RWPE2 (cell line): ENCODE measurements around the gene FAM168A.

Source experiments
- ATAC-seq: fragments of 200-7000 bp; cut with Tn5 transposase; 3 replicates; pipeline ENCODE4 v1.9.1; 2021; ENCODE audit warnings: low read depth
- DNase-seq: peaks from one replicate; pipeline ENCODE4 v3.0.0-alpha.2; 2020; ENCODE audit warnings: low spot score
- H3K27ac ChIP-seq: fragments of 450-650 bp; 2 replicates; pipeline ENCODE4 v1.5.1; 2017; ENCODE audit warnings: mild to moderate bottlenecking; ENCODE audit not compliant: poor library complexity, severe bottlenecking
- H3K27me3 ChIP-seq: fragments of 250-450 bp; sonication (Bioruptor Pico); 2 replicates; pipeline ENCODE4 v1.5.1; 2021; ENCODE audit warnings: mild to moderate bottlenecking, moderate library complexity; ENCODE audit not compliant: insufficient read depth, poor library complexity, severe bottlenecking
- H3K36me3 ChIP-seq: fragments of 250-450 bp; sonication (Bioruptor Pico); 2 replicates; pipeline ENCODE4 v1.5.1; 2020; ENCODE audit warnings: low read depth, mild to moderate bottlenecking, moderate library complexity
- H3K4me1 ChIP-seq: fragments of 250-450 bp; sonication (Bioruptor Pico); 2 replicates; pipeline ENCODE4 v1.5.1; 2021; ENCODE audit warnings: mild to moderate bottlenecking, moderate library complexity; ENCODE audit not compliant: insufficient read depth, poor library complexity, severe bottlenecking
- H3K4me3 ChIP-seq: fragments of 250-450 bp; sonication (Bioruptor Pico); 2 replicates; pipeline ENCODE4 v1.5.1; 2021; ENCODE audit warnings: mild to moderate bottlenecking, moderate library complexity; ENCODE audit not compliant: severe bottlenecking
- H3K9me3 ChIP-seq: fragments of 250-450 bp; sonication (Bioruptor Pico); 2 replicates; pipeline ENCODE4 v1.5.1; 2021; ENCODE audit warnings: mild to moderate bottlenecking, moderate library complexity; ENCODE audit not compliant: severe bottlenecking
- CTCF ChIP-seq: fragments of 450-650 bp; IDR thresholded peaks from one replicate; pipeline ENCODE4 v1.5.1; 2017; ENCODE audit warnings: mild to moderate bottlenecking, moderate library complexity; ENCODE audit not compliant: poor library complexity, severe bottlenecking

Gene FAM168A

DNA sequence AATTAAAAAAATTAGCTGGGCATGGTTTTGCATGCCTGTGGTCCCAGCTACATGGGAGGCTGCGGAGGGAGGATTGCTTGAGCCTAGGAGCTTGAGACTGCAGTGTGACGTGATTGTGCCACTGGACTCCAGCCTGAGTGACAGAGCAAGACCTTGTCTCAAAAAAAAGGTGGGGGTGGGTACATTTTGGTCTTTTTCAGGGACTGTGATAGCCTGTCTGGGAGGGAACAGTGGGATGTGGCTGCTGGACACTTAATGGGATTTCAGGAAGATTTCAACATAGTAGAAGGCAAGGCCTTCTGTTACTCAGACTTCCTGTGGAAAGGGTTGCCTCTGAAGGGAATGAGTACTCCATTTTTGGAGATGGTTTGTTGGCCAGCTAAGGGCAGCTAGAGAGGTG is 181.1 kb downstream of the FAM168A start:
- DNase-seq (no peak), ATAC-seq (no peak)
- H3K27me3 ChIP-seq, result no peaks in the 10 kb centered on the region
- H3K27ac ChIP-seq, result no peak overlapping the region
- no peaks in the 10 kb centered on the region for H3K4me1 ChIP-seq
- H3K4me3 ChIP-seq, result no peak overlapping the region
- no peaks in the 10 kb centered on the region for H3K9me3 ChIP-seq
- 0 out of 2 replicates have a peak, but pooled peaks cover 4% of the 10 kb centered on the region for H3K36me3 ChIP-seq
- no peak for TF ChIP-seq CTCF

GRCh38 chr11:73415854-73416615 is 181.9 kb downstream of the FAM168A start:
- TF ChIP-seq CTCF, result no peak
- ATAC-seq, result no peak
- H3K4me1 ChIP-seq, result no peaks in the 10 kb centered on the region
- 0 out of 2 replicates have a peak, but pooled peaks cover 4% of the 10 kb centered on the region for H3K36me3 ChIP-seq
- H3K27me3 ChIP-seq, result no peaks in the 10 kb centered on the region
- H3K4me3 ChIP-seq, result no peak overlapping the region
- H3K9me3 ChIP-seq, result no peaks in the 10 kb centered on the region
- H3K27ac ChIP-seq, result no peak overlapping the region
- DNase-seq, result no peak

DNA sequence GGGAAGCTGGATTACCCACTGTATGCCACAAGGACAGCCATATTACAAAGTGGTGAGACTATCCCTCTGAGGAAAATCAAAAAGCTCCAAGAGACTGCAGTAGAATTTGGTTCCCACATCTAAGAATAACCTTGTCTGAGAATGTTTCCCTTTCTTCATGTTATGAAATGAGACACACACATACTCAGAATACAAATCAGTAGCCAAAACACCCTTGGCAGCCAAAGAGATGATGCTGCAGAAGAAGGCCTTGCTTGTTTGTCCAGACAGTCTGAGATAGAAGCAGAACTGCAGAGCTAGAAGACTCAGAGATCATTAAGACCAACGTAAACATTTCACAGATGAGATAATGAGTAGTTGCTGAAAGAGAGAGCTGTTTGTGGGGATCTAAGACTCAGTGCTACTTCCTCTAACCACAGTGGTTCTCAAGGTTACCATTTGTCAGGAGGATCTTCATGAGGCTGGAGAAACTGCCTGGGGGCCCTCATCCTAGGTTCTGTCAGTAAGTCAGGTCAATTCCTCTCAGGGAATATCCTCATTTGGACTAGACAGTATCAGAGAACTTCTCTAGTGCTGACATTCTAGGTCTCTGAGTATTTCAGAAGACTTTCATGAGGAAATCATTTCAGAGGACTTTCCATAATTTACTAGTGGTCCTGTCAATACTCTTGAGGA is 182.8 kb downstream of the FAM168A start:
- no peaks in the 10 kb centered on the region for H3K27me3 ChIP-seq
- no peak overlapping the region for H3K27ac ChIP-seq
- no peak overlapping the region for H3K4me3 ChIP-seq
- no peaks in the 10 kb centered on the region for H3K4me1 ChIP-seq
- TF ChIP-seq CTCF, result no peak
- no peak for ATAC-seq
- DNase-seq, result no peak
- no peaks in the 10 kb centered on the region for H3K9me3 ChIP-seq
- 0 out of 2 replicates have a peak, but pooled peaks cover 4% of the 10 kb centered on the region for H3K36me3 ChIP-seq

GRCh38 chr11:73413256-73413655 is 184.7 kb downstream of the FAM168A start:
- no peak overlapping the region for H3K4me3 ChIP-seq
- H3K27ac ChIP-seq, result no peak overlapping the region
- 0 out of 2 replicates have a peak, but pooled peaks cover 4% of the 10 kb centered on the region for H3K36me3 ChIP-seq
- no peaks in the 10 kb centered on the region for H3K4me1 ChIP-seq
- ATAC-seq, result no peak
- no peaks in the 10 kb centered on the region for H3K9me3 ChIP-seq
- no peak for TF ChIP-seq CTCF
- no peak for DNase-seq
- no peaks in the 10 kb centered on the region for H3K27me3 ChIP-seq

DNA sequence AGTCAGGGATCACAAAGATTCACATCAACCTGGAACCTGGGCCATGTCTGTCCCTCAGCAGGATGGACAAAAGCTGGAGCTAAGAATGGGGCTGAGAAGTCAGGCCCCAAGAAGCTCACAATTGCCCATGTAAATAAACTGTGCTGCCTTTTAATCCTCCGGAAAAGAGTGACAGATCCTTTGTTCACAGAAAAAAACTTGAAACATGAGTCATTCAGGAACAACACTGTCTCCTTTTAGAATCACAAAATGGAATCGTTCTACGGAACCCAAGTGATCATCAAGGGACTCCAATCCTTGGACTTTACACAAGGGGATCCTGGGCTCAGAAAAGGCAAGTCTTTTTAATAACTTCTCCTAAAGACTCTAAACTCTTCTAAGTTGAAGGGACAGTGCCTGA is 185.6 kb downstream of the FAM168A start:
- no peak for TF ChIP-seq CTCF
- Histone ChIP-seq H3K4me1 (no peaks in the 10 kb centered on the region), H3K27me3 (no peaks in the 10 kb centered on the region), H3K36me3 (no peaks in the 10 kb centered on the region), H3K27ac (no peak overlapping the region), H3K4me3 (no peak overlapping the region), H3K9me3 (no peaks in the 10 kb centered on the region)
- DNase-seq (no peak), ATAC-seq (no peak)
